NCI-H1436 (cell line): ENCODE results near the gene TSPAN18.

Experiments used
- DNase-seq: peaks from one replicate; lab custom pipeline; 2025; lab: John Stamatoyannopoulos, UW

The TSPAN18 gene

GRCh38 chr11:44942029-44942955 is 215.5 kb downstream of the TSPAN18 start:
- DNase-seq = no peak

- peak; percentile 49 for DNase-seq
Measured at GRCh38 chr11:44943118-44943517, 216.4 kb downstream of the TSPAN18 start.

DNA sequence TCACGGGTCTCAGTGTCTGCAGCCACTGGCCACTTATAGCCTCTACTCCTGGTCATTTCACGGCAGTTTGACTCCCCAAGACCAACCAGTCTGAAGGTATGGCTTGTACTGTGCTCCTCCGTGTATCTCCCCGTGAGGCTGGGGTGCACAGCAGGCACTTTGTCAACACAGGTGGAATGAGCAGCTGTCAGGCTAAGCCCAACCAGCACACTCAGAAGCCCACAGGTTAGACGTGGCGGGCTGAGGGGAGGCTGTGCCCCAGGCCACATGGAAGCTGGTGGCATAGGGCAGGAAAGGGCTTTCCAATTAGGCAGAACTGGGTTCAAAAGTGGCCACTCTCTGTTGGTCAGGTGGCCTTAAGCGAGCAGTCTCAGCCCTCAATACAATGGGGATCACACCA is 216.9 kb downstream of the TSPAN18 start:
- no peak for DNase-seq

GRCh38 chr11:44944181-44944852 is 217.6 kb downstream of the TSPAN18 start:
- DNase-seq = no peak

DNA sequence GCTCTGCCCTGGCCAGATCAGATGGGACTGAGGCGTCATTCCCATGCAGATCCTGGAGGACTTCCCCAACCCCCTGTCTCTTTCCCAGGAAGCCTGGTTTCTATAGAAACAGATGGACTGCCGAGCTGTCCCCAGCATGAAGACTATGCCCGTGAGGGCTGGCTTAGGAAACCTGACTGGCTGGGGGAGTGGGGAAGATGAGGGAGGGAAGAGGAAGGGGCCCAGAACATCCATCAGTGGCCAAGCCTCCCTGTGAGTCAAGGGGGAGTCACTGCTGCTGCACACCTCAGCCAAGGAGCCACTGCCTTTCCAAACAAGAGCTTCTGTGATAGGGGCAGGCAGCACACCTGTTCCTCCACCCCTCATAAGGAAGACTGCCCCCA is 218.1 kb downstream of the TSPAN18 start:
- no peak for DNase-seq

DNA sequence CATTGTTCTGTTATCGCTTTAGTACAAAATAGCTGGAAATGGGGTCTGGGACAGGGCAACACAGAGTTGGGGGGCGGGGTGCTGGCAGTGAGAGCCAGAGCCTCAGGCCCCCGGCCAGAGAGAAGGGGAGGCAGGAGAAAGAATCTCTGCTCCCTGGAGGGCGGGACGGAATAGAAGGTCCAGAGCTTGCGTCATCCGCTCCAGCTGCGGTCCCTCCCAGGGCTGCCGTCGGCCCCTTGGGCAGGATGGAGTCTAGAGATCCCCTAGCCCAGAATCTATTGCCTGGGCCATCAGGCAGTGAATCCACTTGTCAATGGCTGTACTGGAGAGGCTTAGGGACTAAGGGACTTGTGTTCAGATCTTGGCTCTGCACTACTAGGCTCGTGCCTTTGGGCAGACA is 218.9 kb downstream of the TSPAN18 start:
- DNase-seq = no peak

GRCh38 chr11:44946263-44946662 is 219.5 kb downstream of the TSPAN18 start:
- no peak for DNase-seq

GRCh38 chr11:44947114-44947513 is 220.4 kb downstream of the TSPAN18 start:
- DNase-seq = no peak

DNA sequence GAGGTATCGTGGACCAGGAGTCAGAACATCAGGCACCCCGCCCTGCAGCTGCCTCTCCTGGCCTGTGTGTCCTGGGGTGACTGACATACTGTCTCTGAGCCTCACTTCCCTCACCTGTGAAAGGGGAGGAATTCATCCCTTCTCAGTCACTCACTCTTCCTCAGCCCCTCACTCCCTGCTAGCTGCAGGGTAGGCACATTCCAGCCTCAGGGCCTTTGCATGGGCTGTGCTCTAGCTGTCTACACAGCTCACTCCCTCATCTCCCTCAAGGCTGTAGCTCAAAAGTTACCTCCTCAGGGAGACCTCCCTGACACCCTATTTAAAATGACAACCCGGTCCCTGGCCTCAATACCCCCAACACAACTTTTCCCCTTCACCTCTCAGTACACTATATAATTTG is 221.4 kb downstream of the TSPAN18 start:
- DNase-seq = no peak

- DNase-seq = peak; percentile 43
Measured at GRCh38 chr11:44949160-44950030, 222.6 kb downstream of the TSPAN18 start.

DNA sequence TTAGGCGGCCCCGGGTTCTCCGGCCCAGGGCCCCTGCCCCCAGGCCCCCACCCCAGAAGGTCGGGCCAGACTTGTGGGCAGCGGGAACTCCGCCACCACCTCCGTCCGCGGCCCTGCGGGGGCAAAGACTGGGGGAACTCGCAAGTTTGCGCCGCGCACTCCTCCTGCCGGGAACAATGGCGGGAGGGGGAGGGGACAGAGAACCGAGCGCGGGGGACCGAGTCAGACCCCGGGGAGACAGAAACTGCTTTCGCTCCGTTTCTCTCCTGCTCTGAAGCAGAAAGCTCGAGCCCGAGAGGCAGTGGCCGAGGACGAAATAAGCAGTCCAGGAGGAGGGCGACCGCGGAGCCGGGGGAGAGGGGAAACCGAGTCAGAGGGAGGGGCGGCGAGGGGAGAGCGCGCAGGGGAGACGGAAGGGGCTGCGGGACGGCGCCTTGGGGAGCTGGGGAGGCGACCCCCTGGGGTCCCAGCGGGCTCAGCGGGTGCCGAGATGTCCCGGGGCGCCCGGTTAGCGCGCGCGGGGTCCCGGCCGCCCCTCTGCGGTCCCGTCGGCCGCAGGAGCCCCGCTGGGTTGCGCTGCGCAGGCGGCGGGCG is 223.4 kb downstream of the TSPAN18 start:
- DNase-seq = no peak

DNA sequence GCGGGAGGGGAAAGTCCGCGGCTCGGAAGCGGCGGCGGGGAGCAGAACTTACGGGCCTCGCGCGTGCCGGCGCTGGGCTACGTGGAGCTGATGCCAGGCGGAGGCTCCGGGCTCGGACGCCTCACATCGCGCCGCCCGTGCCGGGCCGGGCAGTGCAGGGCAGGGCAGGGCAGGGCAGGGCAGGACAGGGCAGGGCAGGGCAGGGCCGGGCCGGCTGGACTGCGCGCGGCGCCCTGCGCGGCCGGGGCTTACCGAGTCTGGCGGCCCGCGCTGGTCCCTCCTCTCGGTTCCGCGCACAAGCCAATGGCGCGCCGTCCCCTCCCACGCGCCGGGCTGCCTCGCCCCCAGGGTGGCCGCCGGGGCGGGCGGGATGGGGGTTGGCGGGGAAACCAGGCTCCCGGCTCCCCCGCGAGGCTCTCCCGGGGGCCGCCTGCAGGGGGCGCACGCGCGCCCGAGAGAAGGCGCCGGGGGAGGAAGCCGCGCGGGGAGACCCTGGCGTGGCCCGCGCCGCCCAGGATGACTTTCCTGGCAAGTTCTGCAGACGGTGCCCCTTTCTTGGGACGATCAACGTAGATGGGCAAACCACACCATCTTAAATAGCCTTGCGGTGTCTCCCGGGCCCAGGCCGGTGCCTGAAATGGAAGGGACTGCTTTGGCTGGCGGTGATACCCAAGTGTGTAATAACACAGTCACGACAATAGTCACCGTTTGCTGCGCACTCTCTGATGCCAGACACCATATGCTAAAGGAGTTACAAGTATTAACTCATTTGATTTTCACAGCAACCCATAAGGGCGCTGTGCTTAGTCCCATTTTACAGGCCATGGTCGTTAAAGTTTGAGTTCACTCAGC is 224.1 kb downstream of the TSPAN18 start, which contains the start of gene TP53I11:
TP53I11 (minus strand) TSS at position 259 of the 852 bp plus-strand sequence. CDS start 12,548 bp downstream, outside the sequence.
- peak; percentile 78 for DNase-seq

- no peak for DNase-seq
Measured at GRCh38 chr11:44952082-44952481, 225.3 kb downstream of the TSPAN18 start.

DNA sequence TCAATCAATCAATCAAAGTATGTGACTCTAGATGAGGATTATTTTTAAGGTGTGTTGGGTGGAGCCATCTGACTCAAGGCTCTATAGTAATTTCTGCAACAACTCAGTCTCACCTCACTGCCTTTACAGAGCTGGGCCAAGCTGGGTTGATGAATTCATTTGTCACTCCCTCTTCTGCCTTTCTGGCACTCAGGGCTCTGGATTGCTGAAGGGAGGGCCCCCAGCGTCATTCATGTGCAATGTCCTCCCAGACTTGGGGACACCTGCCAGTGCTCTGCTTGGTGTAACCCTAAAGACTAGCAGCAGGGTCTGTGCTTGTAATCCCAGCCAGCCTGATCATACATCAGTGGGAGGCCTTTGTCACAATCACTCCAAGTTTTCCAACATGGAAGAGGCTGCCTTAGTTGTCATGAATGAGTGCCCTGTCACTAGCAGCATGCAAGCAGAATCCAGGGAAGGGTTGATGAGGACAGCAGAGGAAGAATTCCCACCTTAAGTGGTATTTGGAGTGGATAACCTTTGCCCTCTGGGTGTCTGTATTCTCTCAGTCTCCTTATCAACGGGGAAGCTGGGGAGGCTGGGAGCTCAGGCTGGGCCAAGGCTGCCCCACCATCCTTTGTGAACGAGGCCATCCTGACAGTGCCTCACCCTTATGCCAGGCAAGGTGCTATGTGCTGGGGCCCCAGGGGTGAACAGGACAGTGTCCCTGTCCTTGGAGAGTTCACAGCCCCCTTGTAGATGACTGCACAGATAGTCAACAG is 225.9 kb downstream of the TSPAN18 start:
- no peak for DNase-seq

- no peak for DNase-seq
Measured at GRCh38 chr11:44954051-44954906, 227.5 kb downstream of the TSPAN18 start.

DNA sequence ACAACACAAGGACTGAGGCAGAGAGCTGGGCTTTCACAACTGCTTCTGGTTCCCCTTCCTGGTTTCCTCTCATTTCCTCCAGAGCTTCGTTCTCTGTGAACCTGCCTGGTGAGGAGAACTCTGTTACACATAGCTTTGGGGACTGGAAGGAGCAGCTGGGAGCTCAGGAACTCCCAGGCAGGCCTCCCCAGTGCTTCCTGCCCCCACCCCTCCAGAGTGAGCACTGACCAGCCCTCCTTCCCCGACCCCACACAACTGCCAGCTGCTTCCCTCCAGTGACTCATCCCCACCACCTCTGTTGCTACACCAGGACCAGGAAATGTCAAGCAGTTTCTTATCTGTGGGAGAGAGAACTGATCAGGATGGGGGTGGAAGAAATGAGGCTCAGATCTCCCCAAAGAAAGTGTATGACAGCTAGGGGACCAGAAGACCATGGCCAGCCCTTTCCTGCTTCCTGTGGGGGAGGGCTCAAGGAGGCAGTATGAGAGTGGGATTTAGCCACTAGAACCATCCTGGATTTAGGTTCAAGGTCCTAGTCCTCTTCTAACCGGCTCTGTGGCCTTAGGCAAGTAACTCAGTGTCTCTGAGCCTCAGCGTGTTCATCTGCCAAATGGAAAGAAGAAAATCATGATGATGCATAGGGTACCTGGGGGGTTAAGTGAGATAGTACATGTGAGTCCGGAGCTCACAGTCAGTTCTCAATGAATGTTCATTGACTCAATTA is 228.4 kb downstream of the TSPAN18 start:
- no peak for DNase-seq

- DNase-seq = peak; percentile 86
Measured at GRCh38 chr11:44957040-44957515, 230.3 kb downstream of the TSPAN18 start.
